ENCODE measurements around the gene MPC1. TPM values are rescaled to one million over a fixed set of nuclear protein-coding genes. Genes with fewer than 3 reads are reported as not detected.
A peak's percentile ranks its signal among the peaks of the same experiment; 100 is the strongest.
"Not testable (repeated sequence)": the region's sequence is repeated elsewhere in the genome, so short reads cannot be mapped to it uniquely, and the experiment has no call there.

Gene MPC1
- total and polyA plus RNA-seq, 2 donors from 2014 or later: 74.1 to 313 TPM

DNA sequence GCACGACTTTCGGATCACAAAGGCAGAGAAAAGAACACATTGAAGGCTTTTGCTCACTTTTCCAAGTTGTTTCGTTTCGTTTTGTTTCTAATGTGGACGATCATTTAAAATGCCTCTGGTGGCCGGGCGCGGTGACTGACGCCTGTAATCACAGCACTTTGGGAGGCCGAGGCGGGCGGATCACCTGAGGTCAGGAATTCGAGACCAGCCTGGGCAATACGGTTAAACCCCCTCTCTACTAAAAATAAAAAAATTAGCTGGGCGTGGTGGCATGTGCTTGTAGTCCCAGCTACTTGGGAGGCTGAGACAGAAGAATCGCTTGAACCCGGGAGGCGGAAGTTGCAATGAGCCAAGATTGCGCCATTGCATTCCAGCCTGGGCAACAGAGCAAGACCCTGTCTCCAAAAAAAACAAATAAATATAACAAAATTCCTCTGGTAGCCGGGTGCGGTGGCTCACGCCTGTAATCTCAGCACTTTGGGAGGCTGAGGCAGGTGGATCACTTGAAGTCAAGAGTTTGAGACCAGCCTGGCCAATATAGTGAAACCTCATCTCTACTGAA, 1.1 kb upstream of the MPC1 start:
- peak overlapping the region; percentile 59 to 85 (median 59) for H3K9ac ChIP-seq (ENCODE audit: low read length in 3 of 3)
- intact Hi-C loops (cut with DNase I); H3K36me3 ChIP-seq (ENCODE audit: control insufficient read depth in 2 of 3, insufficient read depth in 3 of 3, low read length in 3 of 3); H3K27me3 ChIP-seq (ENCODE audit: control insufficient read depth, insufficient read depth, low read length); H3K9me3 ChIP-seq (ENCODE audit: control insufficient read depth in 2 of 3, insufficient read depth in 1 of 3, low read length in 3 of 3); DNase-seq; FAIRE-seq: not testable (repeated sequence)
- TF ChIP-seq, protein P1, sequence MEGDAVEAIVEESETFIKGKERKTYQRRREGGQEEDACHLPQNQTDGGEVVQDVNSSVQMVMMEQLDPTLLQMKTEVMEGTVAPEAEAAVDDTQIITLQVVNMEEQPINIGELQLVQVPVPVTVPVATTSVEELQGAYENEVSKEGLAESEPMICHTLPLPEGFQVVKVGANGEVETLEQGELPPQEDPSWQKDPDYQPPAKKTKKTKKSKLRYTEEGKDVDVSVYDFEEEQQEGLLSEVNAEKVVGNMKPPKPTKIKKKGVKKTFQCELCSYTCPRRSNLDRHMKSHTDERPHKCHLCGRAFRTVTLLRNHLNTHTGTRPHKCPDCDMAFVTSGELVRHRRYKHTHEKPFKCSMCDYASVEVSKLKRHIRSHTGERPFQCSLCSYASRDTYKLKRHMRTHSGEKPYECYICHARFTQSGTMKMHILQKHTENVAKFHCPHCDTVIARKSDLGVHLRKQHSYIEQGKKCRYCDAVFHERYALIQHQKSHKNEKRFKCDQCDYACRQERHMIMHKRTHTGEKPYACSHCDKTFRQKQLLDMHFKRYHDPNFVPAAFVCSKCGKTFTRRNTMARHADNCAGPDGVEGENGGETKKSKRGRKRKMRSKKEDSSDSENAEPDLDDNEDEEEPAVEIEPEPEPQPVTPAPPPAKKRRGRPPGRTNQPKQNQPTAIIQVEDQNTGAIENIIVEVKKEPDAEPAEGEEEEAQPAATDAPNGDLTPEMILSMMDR (IDR thresholded peaks at IDR 0.05; ENCODE audit: borderline replicate concordance, extremely low read depth, insufficient read depth): peak; percentile 22
- H3K4me3 ChIP-seq (ENCODE audit: low read length in 3 of 3): peak overlapping the region; percentile 67 to 87 (median 74)
- peak overlapping the region; percentile 95 to 97 for H3K27ac ChIP-seq (ENCODE audit: low read depth in 2 of 2, low read length in 2 of 2)
- peaks cover 0 to 24% (median 7%) of the 10 kb centered on the region in 3 donors for H3K4me1 ChIP-seq (ENCODE audit: control insufficient read depth in 2 of 3, insufficient read depth in 2 of 3, low read depth in 1 of 3, low read length in 3 of 3)

GRCh38 chr6:166382500-166382932, 224 bp downstream of the MPC1 start:
- no peak for DNase-seq
- Histone ChIP-seq H3K9me3 (ENCODE audit: control insufficient read depth in 2 of 3, insufficient read depth in 1 of 3, low read length in 3 of 3) (no peaks in the 10 kb centered on the region), H3K9ac (ENCODE audit: low read length in 3 of 3) (peak overlapping the region; percentile 53 to 99 (median 83)), H3K4me1 (ENCODE audit: control insufficient read depth in 2 of 3, insufficient read depth in 2 of 3, low read depth in 1 of 3, low read length in 3 of 3) (peaks cover 0 to 14% (median 2%) of the 10 kb centered on the region in 3 donors), H3K4me3 (ENCODE audit: low read length in 3 of 3) (peak overlapping the region; percentile 74 to 89 (median 78)), H3K27me3 (ENCODE audit: control insufficient read depth, insufficient read depth, low read length) (no peaks in the 10 kb centered on the region), H3K36me3 (ENCODE audit: control insufficient read depth in 2 of 3, insufficient read depth in 3 of 3, low read length in 3 of 3) (no peaks in the 10 kb centered on the region), H3K27ac (ENCODE audit: low read depth in 2 of 2, low read length in 2 of 2) (peak overlapping the region; percentile 95 to 96)
- TF ChIP-seq, protein P1 (IDR thresholded peaks at IDR 0.05; ENCODE audit: borderline replicate concordance, extremely low read depth, insufficient read depth): no peak
- FAIRE-seq: no peak
- intact Hi-C loops (cut with DNase I): no loop called here

DNA sequence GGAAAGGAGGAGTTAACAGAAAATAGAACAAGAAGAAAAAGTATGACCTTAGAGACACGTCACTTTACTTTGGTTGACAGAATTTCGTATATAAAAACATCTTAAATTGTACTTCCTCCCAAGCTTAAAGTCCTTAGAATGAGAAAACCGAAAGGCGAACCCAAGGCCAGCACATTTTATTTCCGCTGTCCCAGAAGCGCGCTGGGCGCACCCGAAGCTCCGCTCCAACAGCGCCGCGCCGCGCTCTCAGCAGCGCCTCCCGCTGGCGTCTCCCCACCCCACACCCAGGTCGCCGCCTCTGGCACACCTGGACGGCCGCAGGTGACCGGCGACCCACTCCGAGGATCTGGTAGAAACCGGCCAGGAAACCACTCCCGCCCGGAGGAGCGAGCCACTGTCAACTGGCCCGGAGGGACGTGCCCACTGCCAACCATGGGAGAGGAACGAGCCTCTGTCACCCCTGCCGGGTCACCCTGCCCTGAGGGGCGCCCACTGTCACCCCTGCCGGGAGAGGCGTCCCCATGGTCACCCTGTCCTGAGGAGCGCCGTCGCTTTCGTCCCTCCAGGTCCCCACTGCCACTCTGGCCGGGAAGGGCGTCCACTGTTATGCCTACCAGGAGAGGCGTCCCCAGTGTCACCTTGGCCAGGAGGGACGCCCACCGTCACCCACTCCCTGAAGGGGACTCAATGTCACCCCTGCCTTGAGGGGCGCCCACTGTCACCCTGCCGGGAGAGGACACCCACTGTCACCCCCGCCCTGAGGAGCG, 824 bp downstream of the MPC1 start:
- peaks cover 0 to 9% (median 2%) of the 10 kb centered on the region in 3 donors for H3K4me1 ChIP-seq (ENCODE audit: control insufficient read depth in 2 of 3, insufficient read depth in 2 of 3, low read depth in 1 of 3, low read length in 3 of 3)
- TF ChIP-seq, protein P1 (IDR thresholded peaks at IDR 0.05; ENCODE audit: borderline replicate concordance, extremely low read depth, insufficient read depth): peak; percentile 77
- no peaks in the 10 kb centered on the region for H3K9me3 ChIP-seq (ENCODE audit: control insufficient read depth in 2 of 3, insufficient read depth in 1 of 3, low read length in 3 of 3)
- DNase-seq (peak; percentile 82 to 92 (median 85)), FAIRE-seq (no peak)
- H3K36me3 ChIP-seq (ENCODE audit: control insufficient read depth in 2 of 3, insufficient read depth in 3 of 3, low read length in 3 of 3): no peaks in the 10 kb centered on the region
- no peaks in the 10 kb centered on the region for H3K27me3 ChIP-seq (ENCODE audit: control insufficient read depth, insufficient read depth, low read length)
- peak overlapping the region; percentile 95 to 96 for H3K27ac ChIP-seq (ENCODE audit: low read depth in 2 of 2, low read length in 2 of 2)
- H3K4me3 ChIP-seq (ENCODE audit: low read length in 3 of 3): peak overlapping the region; percentile 74 to 89 (median 78)
- H3K9ac ChIP-seq (ENCODE audit: low read length in 3 of 3): peak overlapping the region; percentile 67 to 99 (median 83)
- intact Hi-C loops (cut with DNase I): no loop called here

Measured in kidney (tissue), 14 donors.